Suppressor macrophage (primary cell): ENCODE results near the gene EMC6.

ENCODE experiments used
- DNase-seq, 4 experiments: peaks; one replicate each; pipeline ENCODE4 v3.0.0-alpha.2; 2020 to 2022

Gene EMC6

GRCh38 chr17:3656353-3656752 is 12.3 kb upstream of the EMC6 start:
- no peak for DNase-seq

- DNase-seq: no peak
These were observed 11.6 kb upstream of the EMC6 start for GRCh38 chr17:3656755-3657587.

- DNase-seq: no peak
These were observed 11.1 kb upstream of the EMC6 start for GRCh38 chr17:3657588-3657869.

- DNase-seq: peak in 2 of 4 experiments; percentile 28 to 29
These were observed 10.5 kb upstream of the EMC6 start for GRCh38 chr17:3657874-3658783.

GRCh38 chr17:3658784-3659449 is 9.7 kb upstream of the EMC6 start:
- DNase-seq: no peak

- no peak for DNase-seq
These were observed 9.0 kb upstream of the EMC6 start for GRCh38 chr17:3659541-3660111.

- DNase-seq: no peak
These were observed 8.2 kb upstream of the EMC6 start for GRCh38 chr17:3660311-3660891.

GRCh38 chr17:3663102-3664011 is 5.3 kb upstream of the EMC6 start:
- DNase-seq: no peak

- DNase-seq: no peak
These were observed 2.8 kb upstream of the EMC6 start for GRCh38 chr17:3665834-3666233.

GRCh38 chr17:3666516-3666915 is 2.1 kb upstream of the EMC6 start:
- no peak for DNase-seq

- DNase-seq: peak; percentile 63 to 86 (median 78)
These were observed 990 bp upstream of the EMC6 start for GRCh38 chr17:3667366-3668278.

GRCh38 chr17:3669085-3669347 is 404 bp downstream of the EMC6 start:
- no peak for DNase-seq

GRCh38 chr17:3669548-3669947 is 936 bp downstream of the EMC6 start:
- no peak for DNase-seq

GRCh38 chr17:3672571-3672970 is 4.0 kb downstream of the EMC6 start:
- DNase-seq: no peak

- DNase-seq: no peak
These were observed 7.3 kb downstream of the EMC6 start for GRCh38 chr17:3675886-3676285.

- DNase-seq: no peak
These were observed 9.6 kb downstream of the EMC6 start for GRCh38 chr17:3678095-3678820.

- DNase-seq: peak in 3 of 4 experiments; percentile 40 to 56 (median 46)
These were observed 10.4 kb downstream of the EMC6 start for GRCh38 chr17:3678821-3679530.

- no peak for DNase-seq
These were observed 11.0 kb downstream of the EMC6 start for GRCh38 chr17:3679531-3680126.

- no peak for DNase-seq
These were observed 12.4 kb downstream of the EMC6 start for GRCh38 chr17:3681057-3681456.
